ENCODE results near the gene GASK1B. TPM values are rescaled to one million over a fixed set of nuclear protein-coding genes. Genes with fewer than 3 reads are reported as not detected.

Gene GASK1B
- total RNA-seq, 1 donor from 2014 or later = 1.8 TPM

GRCh38 chr4:158182736-158183135 is 9.9 kb upstream of the GASK1B start:
- TF ChIP-seq, protein P1, sequence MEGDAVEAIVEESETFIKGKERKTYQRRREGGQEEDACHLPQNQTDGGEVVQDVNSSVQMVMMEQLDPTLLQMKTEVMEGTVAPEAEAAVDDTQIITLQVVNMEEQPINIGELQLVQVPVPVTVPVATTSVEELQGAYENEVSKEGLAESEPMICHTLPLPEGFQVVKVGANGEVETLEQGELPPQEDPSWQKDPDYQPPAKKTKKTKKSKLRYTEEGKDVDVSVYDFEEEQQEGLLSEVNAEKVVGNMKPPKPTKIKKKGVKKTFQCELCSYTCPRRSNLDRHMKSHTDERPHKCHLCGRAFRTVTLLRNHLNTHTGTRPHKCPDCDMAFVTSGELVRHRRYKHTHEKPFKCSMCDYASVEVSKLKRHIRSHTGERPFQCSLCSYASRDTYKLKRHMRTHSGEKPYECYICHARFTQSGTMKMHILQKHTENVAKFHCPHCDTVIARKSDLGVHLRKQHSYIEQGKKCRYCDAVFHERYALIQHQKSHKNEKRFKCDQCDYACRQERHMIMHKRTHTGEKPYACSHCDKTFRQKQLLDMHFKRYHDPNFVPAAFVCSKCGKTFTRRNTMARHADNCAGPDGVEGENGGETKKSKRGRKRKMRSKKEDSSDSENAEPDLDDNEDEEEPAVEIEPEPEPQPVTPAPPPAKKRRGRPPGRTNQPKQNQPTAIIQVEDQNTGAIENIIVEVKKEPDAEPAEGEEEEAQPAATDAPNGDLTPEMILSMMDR (IDR thresholded peaks at IDR 0.05; ENCODE audit: insufficient read depth, low read length, poor library complexity, severe bottlenecking) = no peak
- no peak overlapping the region for H3K4me3 ChIP-seq (ENCODE audit: low read depth, low read length)
- no peaks in the 10 kb centered on the region for H3K36me3 ChIP-seq (ENCODE audit: control insufficient read depth, insufficient read depth, low read length)
- DNase-seq (ENCODE audit: low read depth) = no peak
- no peaks in the 10 kb centered on the region for H3K27me3 ChIP-seq (ENCODE audit: control insufficient read depth, insufficient read depth, low read length)

GRCh38 chr4:158181906-158182305 is 9.1 kb upstream of the GASK1B start:
- H3K36me3 ChIP-seq (ENCODE audit: control insufficient read depth, insufficient read depth, low read length) = no peaks in the 10 kb centered on the region
- TF ChIP-seq, protein P1 (IDR thresholded peaks at IDR 0.05; ENCODE audit: insufficient read depth, low read length, poor library complexity, severe bottlenecking) = no peak
- no peaks in the 10 kb centered on the region for H3K27me3 ChIP-seq (ENCODE audit: control insufficient read depth, insufficient read depth, low read length)
- H3K4me3 ChIP-seq (ENCODE audit: low read depth, low read length) = no peak overlapping the region
- DNase-seq (ENCODE audit: low read depth) = no peak

- Histone ChIP-seq H3K36me3 (ENCODE audit: control insufficient read depth, insufficient read depth, low read length) (no peaks in the 10 kb centered on the region), H3K4me3 (ENCODE audit: low read depth, low read length) (no peak overlapping the region), H3K27me3 (ENCODE audit: control insufficient read depth, insufficient read depth, low read length) (no peaks in the 10 kb centered on the region)
- DNase-seq (ENCODE audit: low read depth) = no peak
- TF ChIP-seq, protein P1 (IDR thresholded peaks at IDR 0.05; ENCODE audit: insufficient read depth, low read length, poor library complexity, severe bottlenecking) = no peak
Measured at GRCh38 chr4:158179465-158179864, 6.6 kb upstream of the GASK1B start.

DNA sequence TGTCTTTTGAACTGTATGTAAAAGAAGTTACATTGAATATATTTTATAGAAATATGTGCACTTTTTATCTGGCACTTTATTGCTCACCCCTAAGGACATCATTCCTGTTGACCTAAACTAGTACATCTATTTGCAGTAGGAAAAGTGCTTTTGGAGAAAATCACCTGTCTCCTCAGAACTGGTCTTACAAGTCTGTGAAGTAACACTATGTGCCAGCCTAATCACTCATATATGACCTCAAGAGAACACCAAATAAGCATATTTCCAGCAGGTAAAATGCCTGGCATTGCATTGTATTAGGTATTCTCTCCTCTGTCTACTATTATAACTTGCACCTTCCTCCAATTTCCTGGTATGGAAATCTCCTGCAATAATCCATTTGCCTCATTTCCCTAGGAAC is 4.0 kb upstream of the GASK1B start:
- Histone ChIP-seq H3K36me3 (ENCODE audit: control insufficient read depth, insufficient read depth, low read length) (no peaks in the 10 kb centered on the region), H3K27me3 (ENCODE audit: control insufficient read depth, insufficient read depth, low read length) (no peaks in the 10 kb centered on the region), H3K4me3 (ENCODE audit: low read depth, low read length) (no peak overlapping the region)
- DNase-seq (ENCODE audit: low read depth) = no peak
- TF ChIP-seq, protein P1 (IDR thresholded peaks at IDR 0.05; ENCODE audit: insufficient read depth, low read length, poor library complexity, severe bottlenecking) = no peak

DNA sequence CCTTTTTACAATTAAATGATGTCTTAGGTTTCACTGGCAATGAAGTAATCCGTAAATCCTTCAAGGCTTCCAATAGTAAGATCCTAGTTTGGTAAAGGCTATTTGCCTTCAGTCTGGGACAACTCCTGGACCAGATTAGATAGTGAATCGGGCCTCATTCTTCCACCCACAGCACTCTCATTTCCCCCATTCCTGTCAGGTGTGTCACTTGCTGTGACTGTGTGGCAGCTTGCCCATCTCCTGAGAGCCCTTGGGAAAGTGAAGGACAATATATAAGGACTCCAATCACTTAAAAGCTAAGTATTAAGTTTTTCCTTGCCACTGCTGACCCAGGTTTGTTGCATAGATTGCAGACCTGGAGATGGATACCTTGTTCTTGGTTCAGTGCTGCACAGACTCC is 3.3 kb upstream of the GASK1B start:
- H3K36me3 ChIP-seq (ENCODE audit: control insufficient read depth, insufficient read depth, low read length) = no peaks in the 10 kb centered on the region
- no peaks in the 10 kb centered on the region for H3K27me3 ChIP-seq (ENCODE audit: control insufficient read depth, insufficient read depth, low read length)
- DNase-seq (ENCODE audit: low read depth) = no peak
- H3K4me3 ChIP-seq (ENCODE audit: low read depth, low read length) = no peak overlapping the region
- TF ChIP-seq, protein P1 (IDR thresholded peaks at IDR 0.05; ENCODE audit: insufficient read depth, low read length, poor library complexity, severe bottlenecking) = no peak
